Suppressor macrophage (primary cell): ENCODE results near the gene TRIM25.

Experiments
- DNase-seq, 4 experiments: peaks; one replicate each; pipeline ENCODE4 v3.0.0-alpha.2; 2020 to 2022

The TRIM25 gene

DNA sequence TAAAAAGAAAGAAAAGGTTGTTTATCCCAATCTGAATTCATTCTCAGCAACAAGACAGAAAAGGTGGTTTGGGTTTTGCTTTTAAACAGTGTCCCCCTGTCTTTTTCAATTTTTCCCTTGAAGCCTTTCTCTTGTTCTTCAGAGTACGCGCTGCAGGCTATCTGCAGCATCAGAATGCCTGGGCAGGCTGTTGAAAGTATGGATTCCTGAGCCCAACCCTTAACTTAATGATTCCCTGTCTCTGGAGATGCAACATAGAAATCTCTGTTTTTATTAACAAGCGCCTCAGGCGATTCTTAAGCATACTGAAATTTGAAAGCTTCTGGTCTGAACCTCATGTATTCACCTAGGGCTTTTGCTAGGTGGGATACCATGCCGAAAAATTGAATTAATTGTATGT is 47.8 kb downstream of the TRIM25 start:
- no peak for DNase-seq

DNA sequence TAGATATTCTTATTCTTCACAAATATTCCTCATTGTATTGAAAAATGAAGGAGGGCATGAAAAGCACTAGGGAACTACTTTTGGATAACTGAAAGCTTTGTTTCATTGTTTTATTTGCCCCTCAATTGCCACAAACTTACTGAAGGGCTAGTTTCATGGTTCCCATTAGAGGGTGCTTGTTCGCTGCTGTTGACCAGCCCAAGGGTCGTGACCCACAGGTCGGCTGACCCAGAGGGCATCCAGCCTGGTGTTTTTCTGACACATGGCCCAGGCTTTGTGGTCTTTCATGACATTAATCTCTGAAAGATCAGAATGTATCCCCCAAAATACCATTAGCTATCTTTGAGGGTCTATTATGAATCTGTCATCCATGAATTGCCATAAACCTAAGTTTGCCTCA is 49.9 kb downstream of the TRIM25 start:
- DNase-seq: no peak

DNA sequence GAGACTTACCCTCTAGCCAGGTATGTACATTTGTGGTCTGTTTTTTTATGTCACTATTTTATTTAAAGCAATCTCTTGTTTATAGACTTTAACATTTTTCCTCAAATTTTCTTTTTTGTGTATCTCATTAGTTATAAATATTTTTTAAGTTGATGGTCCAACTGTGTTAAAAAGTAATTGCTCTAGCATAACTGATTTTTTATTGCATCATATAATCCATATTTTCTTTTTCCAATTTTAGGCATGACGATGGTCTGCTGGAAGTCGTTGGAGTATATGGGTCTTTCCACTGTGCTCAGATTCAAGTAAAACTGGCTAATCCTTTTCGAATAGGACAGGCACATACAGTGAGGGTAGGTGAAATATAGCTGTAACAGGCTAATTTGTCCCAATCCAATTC is 52.0 kb downstream of the TRIM25 start:
- no peak for DNase-seq

DNA sequence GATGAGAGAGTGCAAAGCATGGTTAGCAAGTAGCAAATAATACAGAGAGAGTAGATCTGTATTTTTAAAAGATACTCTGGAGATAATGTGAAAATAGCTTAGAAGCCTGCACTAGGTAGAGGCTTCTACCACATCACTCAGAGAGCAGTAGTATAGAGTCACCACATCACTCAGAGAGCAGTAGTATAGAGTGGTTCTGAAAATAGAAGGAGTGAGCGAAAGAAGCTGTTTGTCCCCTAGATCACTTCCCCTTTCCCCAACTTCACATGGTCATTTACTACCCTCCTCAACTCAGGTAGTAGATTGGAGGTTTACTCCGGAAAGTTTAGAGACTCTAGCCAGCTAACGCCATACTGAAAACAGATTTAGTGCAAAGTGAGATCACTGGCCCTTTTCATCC is 62.8 kb downstream of the TRIM25 start:
- no peak for DNase-seq

DNA sequence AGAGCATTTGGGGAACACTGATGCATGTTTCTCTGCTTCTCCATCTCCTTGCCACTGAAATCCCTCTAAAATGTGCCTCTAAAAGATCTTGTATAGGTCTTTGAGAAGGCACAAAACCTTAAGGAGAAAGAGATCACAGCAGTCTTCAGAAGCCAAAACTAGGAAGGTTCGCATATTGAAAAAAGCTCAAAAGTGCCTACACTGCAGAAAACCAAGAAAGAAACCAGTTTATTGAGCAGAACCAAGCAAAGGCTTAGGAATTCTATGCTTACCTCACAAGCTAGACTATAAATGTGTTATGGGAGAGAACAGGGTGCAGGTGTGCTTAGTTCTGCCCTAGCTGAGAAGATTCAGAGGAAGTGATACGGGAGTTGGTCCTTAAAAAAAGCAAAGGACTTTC is 63.3 kb downstream of the TRIM25 start:
- DNase-seq: no peak

DNA sequence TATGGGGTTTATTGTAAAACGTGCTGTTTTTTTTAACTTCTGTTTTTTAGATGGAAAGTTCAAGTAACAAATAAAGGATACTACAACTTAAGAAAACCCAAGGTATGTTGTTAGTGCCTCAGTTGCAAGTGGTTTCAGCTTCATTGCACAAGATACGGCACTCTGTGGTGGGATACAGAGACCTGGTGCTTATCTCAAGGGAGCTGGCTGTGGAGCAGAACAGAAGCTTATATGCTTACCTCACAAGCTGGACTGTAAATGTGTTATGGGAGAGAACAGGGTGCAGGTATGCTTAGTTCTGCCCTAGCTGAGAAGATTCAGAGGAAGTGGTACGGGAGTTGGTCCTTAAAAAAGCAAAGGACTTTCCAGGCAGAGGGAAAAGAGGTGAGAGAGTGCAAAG is 64.7 kb downstream of the TRIM25 start:
- no peak for DNase-seq

DNA sequence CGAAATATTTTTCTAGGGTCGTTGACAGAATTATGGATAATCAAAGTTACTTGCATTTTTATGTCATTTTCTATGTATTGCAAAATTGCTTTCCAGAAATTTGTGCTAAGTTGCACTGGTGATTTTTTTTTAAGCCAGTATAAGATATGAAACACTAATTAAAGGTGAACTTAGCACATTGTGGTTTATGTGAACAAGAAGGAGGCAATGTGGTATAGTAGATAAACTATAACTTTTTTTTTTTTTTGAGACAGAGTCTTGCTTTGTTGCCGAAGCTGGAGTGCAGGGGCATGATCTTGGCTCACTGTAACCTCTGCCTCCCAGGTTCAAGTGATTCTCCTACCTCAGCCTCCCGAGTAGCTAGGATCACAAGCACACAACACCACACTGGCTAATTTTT is 66.7 kb downstream of the TRIM25 start:
- DNase-seq: no peak

DNA sequence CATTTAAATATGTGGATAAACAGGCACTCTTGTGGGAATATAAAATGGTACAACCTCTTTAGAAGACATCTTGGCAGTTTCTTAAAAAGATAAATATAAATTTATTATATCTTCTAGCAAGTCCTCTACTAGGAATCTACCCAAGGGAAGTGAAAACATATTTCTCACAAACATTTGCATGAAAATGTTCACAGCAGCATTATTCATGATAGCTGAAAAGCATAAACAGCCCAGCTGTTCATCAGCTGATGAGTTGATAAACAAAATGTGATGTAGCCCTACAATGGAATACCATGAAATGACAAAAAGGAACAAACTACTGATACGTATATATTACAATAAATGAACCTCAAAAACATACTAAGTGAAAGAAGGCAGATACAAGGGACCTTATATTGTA is 67.9 kb downstream of the TRIM25 start:
- no peak for DNase-seq

DNA sequence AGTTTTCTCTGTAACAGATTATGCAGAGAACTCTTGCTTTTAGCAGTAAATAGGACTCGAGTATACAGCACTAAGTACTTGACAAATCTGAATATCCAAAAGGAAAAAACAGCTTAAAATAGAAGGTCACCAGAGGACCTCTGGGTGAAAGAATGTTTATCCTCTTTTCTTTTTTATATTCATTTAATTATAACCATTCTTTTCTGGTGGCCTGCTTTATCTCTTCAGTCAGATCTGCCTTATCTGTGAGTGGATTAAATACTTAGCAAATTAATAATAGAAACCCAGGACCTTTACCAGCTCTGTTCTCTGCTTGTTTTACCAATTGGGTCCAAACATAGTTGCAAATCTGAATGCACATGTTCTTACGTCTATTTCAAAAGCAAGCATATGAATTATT is 71.3 kb downstream of the TRIM25 start:
- DNase-seq: no peak

DNA sequence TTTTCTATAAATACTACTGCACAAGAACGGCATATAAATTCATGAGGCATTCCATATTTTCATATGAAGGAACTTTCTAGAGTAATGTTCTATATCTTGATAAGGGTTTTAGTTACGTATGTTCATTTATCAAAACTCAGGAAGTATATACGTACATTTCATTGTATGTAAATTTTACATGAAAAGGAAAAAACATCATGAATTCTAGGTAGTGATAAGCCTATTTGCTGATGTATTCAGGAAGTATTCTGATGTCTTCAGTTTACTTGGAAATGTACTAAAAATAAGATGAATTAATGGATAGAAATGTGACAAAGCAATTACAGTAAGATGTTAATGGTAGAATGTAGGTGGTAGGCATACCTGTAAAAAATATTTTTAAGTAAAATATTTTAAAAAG is 75.2 kb downstream of the TRIM25 start:
- no peak for DNase-seq
